ENCODE data around the gene MEAF6.

DNA sequence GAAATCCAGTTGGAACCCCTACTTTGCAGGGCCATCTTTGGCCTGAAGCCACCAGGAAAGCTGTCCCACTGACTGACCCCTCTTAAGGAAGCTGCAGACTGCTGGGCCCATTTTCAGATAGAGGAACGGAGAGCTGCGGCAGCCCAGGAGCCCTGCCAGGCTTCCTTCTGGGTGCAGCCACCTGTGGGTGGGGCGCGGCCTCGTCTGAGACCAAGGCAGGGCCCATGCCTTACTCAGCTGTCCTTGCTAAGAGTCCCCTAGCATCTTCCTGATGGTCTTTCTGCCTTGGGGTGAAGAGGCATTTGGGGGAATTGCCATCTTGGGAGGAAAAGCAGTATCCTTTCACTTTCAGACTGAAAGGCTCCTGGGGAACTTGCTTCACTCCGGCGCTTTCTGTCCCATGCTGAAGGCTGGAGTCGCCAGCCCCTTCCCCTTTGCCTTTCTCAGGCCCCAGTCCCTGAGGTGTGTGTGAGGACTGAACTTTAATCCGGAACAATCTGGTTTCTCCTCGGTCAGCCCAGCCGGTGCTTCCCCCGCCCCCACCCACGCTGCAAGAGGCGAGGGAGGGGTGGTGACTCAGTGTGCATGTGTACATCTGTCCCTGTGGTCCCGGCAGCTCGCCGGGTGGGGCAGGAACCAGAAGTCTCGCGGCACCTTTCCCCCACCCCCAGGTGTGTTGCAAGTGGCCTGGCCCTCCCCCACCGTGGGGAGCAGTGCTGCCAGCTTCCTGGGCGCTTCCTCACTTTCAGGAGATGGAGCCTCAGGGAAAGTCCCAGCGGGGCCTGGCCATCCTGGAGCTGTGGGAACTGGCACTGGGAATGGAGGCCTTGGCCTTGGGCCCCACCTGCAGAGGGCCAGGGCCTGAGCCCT lies 35.1 kb downstream of the MEAF6 start:
- TF ChIP-seq, protein P1, sequence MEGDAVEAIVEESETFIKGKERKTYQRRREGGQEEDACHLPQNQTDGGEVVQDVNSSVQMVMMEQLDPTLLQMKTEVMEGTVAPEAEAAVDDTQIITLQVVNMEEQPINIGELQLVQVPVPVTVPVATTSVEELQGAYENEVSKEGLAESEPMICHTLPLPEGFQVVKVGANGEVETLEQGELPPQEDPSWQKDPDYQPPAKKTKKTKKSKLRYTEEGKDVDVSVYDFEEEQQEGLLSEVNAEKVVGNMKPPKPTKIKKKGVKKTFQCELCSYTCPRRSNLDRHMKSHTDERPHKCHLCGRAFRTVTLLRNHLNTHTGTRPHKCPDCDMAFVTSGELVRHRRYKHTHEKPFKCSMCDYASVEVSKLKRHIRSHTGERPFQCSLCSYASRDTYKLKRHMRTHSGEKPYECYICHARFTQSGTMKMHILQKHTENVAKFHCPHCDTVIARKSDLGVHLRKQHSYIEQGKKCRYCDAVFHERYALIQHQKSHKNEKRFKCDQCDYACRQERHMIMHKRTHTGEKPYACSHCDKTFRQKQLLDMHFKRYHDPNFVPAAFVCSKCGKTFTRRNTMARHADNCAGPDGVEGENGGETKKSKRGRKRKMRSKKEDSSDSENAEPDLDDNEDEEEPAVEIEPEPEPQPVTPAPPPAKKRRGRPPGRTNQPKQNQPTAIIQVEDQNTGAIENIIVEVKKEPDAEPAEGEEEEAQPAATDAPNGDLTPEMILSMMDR (IDR thresholded peaks at IDR 0.05; ENCODE audit: low read depth, low read length, missing input control) = no peak
- TF ChIP-seq GABPA (IDR thresholded peaks at IDR 0.05 in 1 of 2, conservative IDR thresholded peaks at IDR 0.05 in 1 of 2) (peak in 1 of 2 donors; percentile 78), SP1 (IDR thresholded peaks at IDR 0.05) (peak; percentile 66), RAD21 (IDR thresholded peaks at IDR 0.05) (no peak)
- TF ChIP-seq, protein P2, sequence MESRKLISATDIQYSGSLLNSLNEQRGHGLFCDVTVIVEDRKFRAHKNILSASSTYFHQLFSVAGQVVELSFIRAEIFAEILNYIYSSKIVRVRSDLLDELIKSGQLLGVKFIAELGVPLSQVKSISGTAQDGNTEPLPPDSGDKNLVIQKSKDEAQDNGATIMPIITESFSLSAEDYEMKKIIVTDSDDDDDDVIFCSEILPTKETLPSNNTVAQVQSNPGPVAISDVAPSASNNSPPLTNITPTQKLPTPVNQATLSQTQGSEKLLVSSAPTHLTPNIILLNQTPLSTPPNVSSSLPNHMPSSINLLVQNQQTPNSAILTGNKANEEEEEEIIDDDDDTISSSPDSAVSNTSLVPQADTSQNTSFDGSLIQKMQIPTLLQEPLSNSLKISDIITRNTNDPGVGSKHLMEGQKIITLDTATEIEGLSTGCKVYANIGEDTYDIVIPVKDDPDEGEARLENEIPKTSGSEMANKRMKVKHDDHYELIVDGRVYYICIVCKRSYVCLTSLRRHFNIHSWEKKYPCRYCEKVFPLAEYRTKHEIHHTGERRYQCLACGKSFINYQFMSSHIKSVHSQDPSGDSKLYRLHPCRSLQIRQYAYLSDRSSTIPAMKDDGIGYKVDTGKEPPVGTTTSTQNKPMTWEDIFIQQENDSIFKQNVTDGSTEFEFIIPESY (IDR thresholded peaks at IDR 0.05) = peak; percentile 98
- TF ChIP-seq, protein P3, sequence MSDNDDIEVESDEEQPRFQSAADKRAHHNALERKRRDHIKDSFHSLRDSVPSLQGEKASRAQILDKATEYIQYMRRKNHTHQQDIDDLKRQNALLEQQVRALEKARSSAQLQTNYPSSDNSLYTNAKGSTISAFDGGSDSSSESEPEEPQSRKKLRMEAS (IDR thresholded peaks at IDR 0.05) = peak; percentile 99
